ENCODE data around the gene PGF. TPM values are rescaled to one million over a fixed set of nuclear protein-coding genes. Genes with fewer than 3 reads are reported as not detected.

The PGF gene
- total RNA-seq, 4 donors from 2014 or later: 7.3 to 28.1 (median 10.8) TPM

DNA sequence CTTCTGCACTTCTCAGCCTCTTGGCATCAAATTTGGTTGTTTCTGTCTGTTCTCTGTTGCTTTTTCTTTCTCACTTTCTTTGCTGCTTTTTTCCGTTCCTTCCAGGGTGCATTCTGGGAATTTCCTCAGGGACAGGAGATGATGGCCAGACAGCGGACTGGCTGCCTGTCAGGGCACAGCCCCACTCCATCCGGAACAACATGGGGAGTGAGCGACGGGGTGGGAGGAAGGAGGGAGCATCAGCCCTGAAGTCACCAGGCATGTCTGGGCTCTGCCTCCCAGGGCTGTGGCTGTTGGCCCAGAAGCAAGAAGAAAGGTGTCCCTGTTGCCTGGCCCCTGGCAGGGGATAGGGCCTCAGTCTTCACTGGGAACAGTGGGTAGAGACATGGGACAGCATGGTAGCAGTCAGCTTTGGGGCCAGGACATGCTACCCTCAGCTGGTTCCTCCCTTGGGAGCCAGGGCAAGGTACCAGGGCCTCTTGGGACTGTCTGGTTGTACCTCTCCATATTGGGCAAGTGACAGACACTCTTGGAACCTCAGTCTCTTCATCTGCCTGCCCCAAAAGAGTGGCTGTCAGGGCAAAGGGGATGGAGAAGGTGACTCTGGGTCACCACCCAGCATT is 8.6 kb downstream of the PGF start:
- Histone ChIP-seq H3K4me3 (no peak overlapping the region), H3K36me3 (no peaks in the 10 kb centered on the region), H3K9me3 (no peaks in the 10 kb centered on the region), H3K4me1 (peaks cover 5 to 30% (median 8%) of the 10 kb centered on the region in 4 donors), H3K27me3 (no peaks in the 10 kb centered on the region), H3K27ac (no peak overlapping the region)
- DNase-seq: no peak
- TF ChIP-seq CTCF (IDR thresholded peaks at IDR 0.05) (no peak), POLR2A (IDR thresholded peaks at IDR 0.05) (no peak)

DNA sequence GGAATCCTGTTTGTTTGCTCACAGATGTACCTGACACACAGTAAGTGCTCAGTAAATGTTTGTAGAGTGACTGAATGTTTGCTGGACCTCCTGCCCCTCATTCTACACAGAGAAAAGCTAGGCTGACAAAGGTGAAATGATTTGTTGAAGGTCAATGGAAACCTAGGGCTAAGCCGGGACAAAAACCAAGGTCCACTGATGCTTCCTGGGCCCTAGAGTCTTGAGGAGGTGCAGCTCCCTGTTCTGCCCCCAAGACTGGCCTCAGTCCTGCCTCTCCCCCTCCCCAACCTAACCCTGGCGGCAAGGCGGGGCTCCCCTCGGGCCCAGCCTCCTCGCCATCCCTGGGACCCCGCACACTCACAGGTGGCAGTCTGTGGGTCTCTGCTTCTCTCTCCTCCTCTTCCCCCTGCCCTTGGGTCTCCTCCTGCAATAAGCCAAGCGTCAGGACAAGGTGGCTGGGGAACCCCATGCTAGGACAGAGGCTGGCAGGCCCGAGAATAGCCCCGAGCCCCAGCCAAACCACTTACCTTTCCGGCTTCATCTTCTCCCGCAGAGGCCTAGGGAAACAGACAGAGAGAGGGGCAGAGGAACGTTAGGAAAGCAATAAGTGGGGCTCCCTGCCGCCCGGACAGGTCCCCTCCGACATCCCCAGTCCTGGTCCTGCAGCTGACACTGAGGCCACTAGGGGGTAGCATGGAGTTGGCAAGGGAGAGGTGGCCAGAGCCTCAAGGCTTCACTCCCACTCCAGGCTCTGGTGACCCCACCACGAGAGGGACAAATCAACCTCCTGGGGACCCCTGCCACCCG is 9.3 kb downstream of the PGF start:
- Histone ChIP-seq H3K4me1 (peaks cover 1 to 30% (median 15%) of the 10 kb centered on the region in 4 donors), H3K4me3 (no peak overlapping the region), H3K27me3 (no peaks in the 10 kb centered on the region), H3K36me3 (no peaks in the 10 kb centered on the region), H3K9me3 (no peaks in the 10 kb centered on the region), H3K27ac (no peak overlapping the region)
- TF ChIP-seq CTCF (IDR thresholded peaks at IDR 0.05): peak; percentile 48 to 91 (median 85)
- TF ChIP-seq POLR2A (IDR thresholded peaks at IDR 0.05): no peak
- peak; percentile 78 to 89 (median 79) for DNase-seq

GRCh38 chr14:74945261-74945851 is 10.0 kb downstream of the PGF start:
- H3K36me3 ChIP-seq: no peaks in the 10 kb centered on the region
- H3K27ac ChIP-seq: no peak overlapping the region

GRCh38 chr14:74942608-74943007 is 12.8 kb downstream of the PGF start:
- no peak for DNase-seq
- H3K4me1 ChIP-seq: peaks cover 0 to 35% (median 25%) of the 10 kb centered on the region in 4 donors
- no peaks in the 10 kb centered on the region for H3K9me3 ChIP-seq
- peak overlapping the region; percentile 25 to 84 (median 76) for H3K27ac ChIP-seq
- H3K36me3 ChIP-seq: no peaks in the 10 kb centered on the region
- H3K27me3 ChIP-seq: no peaks in the 10 kb centered on the region
- no peak overlapping the region for H3K4me3 ChIP-seq
- no peak for TF ChIP-seq POLR2A (IDR thresholded peaks at IDR 0.05)
- no peak for TF ChIP-seq CTCF (IDR thresholded peaks at IDR 0.05)

More at GRCh38 chr14:74945261-74945851, 10.0 kb downstream of the PGF start:
- no peaks in the 10 kb centered on the region for H3K27me3 ChIP-seq
- peaks cover 0 to 30% (median 20%) of the 10 kb centered on the region in 4 donors for H3K4me1 ChIP-seq
- H3K9me3 ChIP-seq: no peaks in the 10 kb centered on the region
- TF ChIP-seq POLR2A (IDR thresholded peaks at IDR 0.05): no peak
- TF ChIP-seq CTCF (IDR thresholded peaks at IDR 0.05): peak in 4 of 6 experiments; percentile 28 to 36 (median 32)
- H3K4me3 ChIP-seq: no peak overlapping the region
- peak in 1 of 3 donors; percentile 63 for DNase-seq

DNA sequence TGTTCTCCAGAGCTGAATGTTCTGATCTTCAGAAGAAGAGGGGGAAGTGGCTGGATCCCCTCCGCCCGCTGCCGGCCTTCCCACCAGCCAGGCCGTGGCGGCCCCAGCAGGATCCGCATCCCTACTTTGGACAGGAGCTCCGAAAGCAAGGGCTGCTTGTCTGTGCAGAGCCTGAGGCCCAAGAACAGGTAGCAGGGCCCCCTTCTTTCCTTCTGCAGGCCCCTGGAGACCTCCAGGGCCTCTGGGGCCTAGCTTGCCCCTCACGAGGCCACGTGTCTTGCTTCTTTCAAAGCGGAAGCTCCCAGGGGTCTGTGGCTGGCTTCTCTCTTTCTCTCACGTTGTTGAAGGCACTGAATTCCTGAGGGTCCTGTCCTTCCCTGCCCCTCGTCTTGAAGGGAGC is 13.2 kb downstream of the PGF start:
- DNase-seq: no peak
- H3K27ac ChIP-seq: peak overlapping the region; percentile 75 to 84 (median 79)
- H3K4me1 ChIP-seq: peaks cover 0 to 35% (median 25%) of the 10 kb centered on the region in 4 donors

More for the DNA sequence above, 13.2 kb downstream of the PGF start:
- Histone ChIP-seq H3K4me3 (peak overlapping the region in 3 of 4 donors; percentile 7 to 21 (median 20)), H3K27me3 (no peaks in the 10 kb centered on the region), H3K9me3 (no peaks in the 10 kb centered on the region), H3K36me3 (no peaks in the 10 kb centered on the region)
- TF ChIP-seq POLR2A (IDR thresholded peaks at IDR 0.05) (no peak), CTCF (IDR thresholded peaks at IDR 0.05) (no peak)
